H9 (cell line): Measurements from ENCODE around the gene DDX1. TPM values are rescaled to one million over a fixed set of nuclear protein-coding genes. Genes with fewer than 3 reads are reported as not detected.

Experiments
- DNase-seq: peaks from one replicate; pipeline ENCODE4 v3.0.0-alpha.2; 2017
- H2AFZ ChIP-seq: one replicate; pipeline ENCODE4 v1.6.1; 2013; ENCODE audit warnings: mild to moderate bottlenecking, low read length, control low read depth, moderate library complexity
- H2AK5ac ChIP-seq: 2 replicates; pipeline ENCODE4 v1.6.1; 2013; ENCODE audit warnings: low read length, control low read depth, mixed read lengths; ENCODE audit not compliant: insufficient read length
- H2BK120ac ChIP-seq: one replicate; pipeline ENCODE4 v1.6.1; 2013; ENCODE audit warnings: low read depth, mild to moderate bottlenecking, low read length, control low read depth, inconsistent platforms; ENCODE audit not compliant: poor library complexity, severe bottlenecking
- H2BK12ac ChIP-seq: 2 replicates; pipeline ENCODE4 v1.6.1; 2013; ENCODE audit warnings: low read length, control low read depth, mixed read lengths, low read depth; ENCODE audit not compliant: insufficient read length
- H2BK15ac ChIP-seq: 2 replicates; pipeline ENCODE4 v1.6.1; 2013; ENCODE audit warnings: low read depth, low read length, control low read depth
- H2BK20ac ChIP-seq: one replicate; pipeline ENCODE4 v1.6.1; 2013; ENCODE audit warnings: low read depth, mild to moderate bottlenecking, low read length, control low read depth, inconsistent platforms; ENCODE audit not compliant: poor library complexity, severe bottlenecking
- H2BK5ac ChIP-seq: 2 replicates; pipeline ENCODE4 v1.6.1; 2013; ENCODE audit warnings: low read length, control low read depth, mixed read lengths; ENCODE audit not compliant: insufficient read length
- H3K14ac ChIP-seq: 2 replicates; pipeline ENCODE4 v1.6.1; 2013; ENCODE audit warnings: low read length, control low read depth; ENCODE audit not compliant: insufficient read depth
- H3K18ac ChIP-seq: 2 replicates; pipeline ENCODE4 v1.6.1; 2013; ENCODE audit warnings: low read depth, mild to moderate bottlenecking, mixed read lengths, low read length, control low read depth; ENCODE audit not compliant: insufficient read length
- H3K23ac ChIP-seq: 2 replicates; pipeline ENCODE4 v1.6.1; 2013; ENCODE audit warnings: low read length, control low read depth, mixed read lengths, low read depth; ENCODE audit not compliant: insufficient read length
- H3K23me2 ChIP-seq: 2 replicates; pipeline ENCODE4 v1.6.1; 2013; ENCODE audit warnings: low read depth, mild to moderate bottlenecking, mixed read lengths, low read length, control low read depth; ENCODE audit not compliant: insufficient read length, poor library complexity, severe bottlenecking
- H3K27ac ChIP-seq: 2 replicates; pipeline ENCODE4 v1.5.1; 2013; ENCODE audit warnings: low read length, control low read depth, mixed read lengths, low read depth; ENCODE audit not compliant: insufficient read length
- H3K27me3 ChIP-seq: 2 replicates; pipeline ENCODE4 v1.6.1; 2013; ENCODE audit warnings: low read length, control low read depth, inconsistent platforms; ENCODE audit not compliant: insufficient read depth
- H3K4ac ChIP-seq: 2 replicates; pipeline ENCODE4 v1.6.1; 2013; ENCODE audit warnings: low read depth, mild to moderate bottlenecking, control low read depth, inconsistent platforms, low read length, moderate library complexity
- H3K4me1 ChIP-seq: 2 replicates; pipeline ENCODE4 v1.6.1; 2013; ENCODE audit warnings: low read length, control low read depth, inconsistent platforms; ENCODE audit not compliant: insufficient read depth
- H3K4me2 ChIP-seq: 2 replicates; pipeline ENCODE4 v1.6.1; 2013; ENCODE audit warnings: low read length, control low read depth, mixed read lengths; ENCODE audit not compliant: insufficient read length, insufficient read depth
- H3K56ac ChIP-seq: 2 replicates; pipeline ENCODE4 v1.6.1; 2013; ENCODE audit warnings: low read depth, mild to moderate bottlenecking, mixed read lengths, low read length, control low read depth; ENCODE audit not compliant: insufficient read length
- H3K79me1 ChIP-seq: 2 replicates; pipeline ENCODE4 v1.6.1; 2013; ENCODE audit warnings: low read depth, mild to moderate bottlenecking, moderate library complexity, low read length, control low read depth, inconsistent platforms; ENCODE audit not compliant: insufficient read depth, poor library complexity, severe bottlenecking
- H3K79me2 ChIP-seq: 2 replicates; pipeline ENCODE4 v1.6.1; 2013; ENCODE audit warnings: low read length, control low read depth, inconsistent platforms; ENCODE audit not compliant: insufficient read depth
- H3K9ac ChIP-seq: 2 replicates; pipeline ENCODE4 v1.6.1; 2013; ENCODE audit warnings: low read length, control low read depth, mixed read lengths; ENCODE audit not compliant: insufficient read length; ENCODE audit errors: extremely low read depth
- H3K9me3 ChIP-seq: one replicate; pipeline ENCODE4 v1.6.1; 2013; ENCODE audit warnings: low read depth, low read length, inconsistent platforms; ENCODE audit not compliant: control insufficient read depth
- H3T11ph ChIP-seq: one replicate; pipeline ENCODE4 v1.6.1; 2013; ENCODE audit warnings: mild to moderate bottlenecking, low read length, control low read depth, inconsistent platforms
- H4K20me1 ChIP-seq: one replicate; pipeline ENCODE4 v1.6.1; 2013; ENCODE audit not compliant: control insufficient read depth, insufficient read length, insufficient read depth
- H4K5ac ChIP-seq: 2 replicates; pipeline ENCODE4 v1.6.1; 2013; ENCODE audit warnings: low read depth, mild to moderate bottlenecking, mixed read lengths, low read length, control low read depth; ENCODE audit not compliant: insufficient read length
- H4K8ac ChIP-seq: replicated peaks from 2 replicates; pipeline ENCODE4 v1.6.1; 2013; ENCODE audit warnings: low read length, control low read depth, mixed read lengths, low read depth; ENCODE audit not compliant: insufficient read length
- H4K91ac ChIP-seq: 2 replicates; pipeline ENCODE4 v1.6.1; 2013; ENCODE audit warnings: low read depth, mild to moderate bottlenecking, moderate library complexity, mixed read lengths, low read length, control low read depth; ENCODE audit not compliant: insufficient read length
- H3K27ac Mint-ChIP-seq, 3 experiments: 2 replicates in 2 of 3; 3 replicates in 1 of 3; pipeline ENCODE4 v1.8.0; 2020 to 2021; ENCODE audit warnings: mixed read lengths in 3 of 3, mild to moderate bottlenecking in 1 of 3, moderate library complexity in 1 of 3
- H3K27me3 Mint-ChIP-seq: 2 replicates; pipeline ENCODE4 v1.8.0; 2021; ENCODE audit warnings: low read depth, mild to moderate bottlenecking, moderate library complexity, mixed read lengths
- H3K36me3 Mint-ChIP-seq, 3 experiments: 2 replicates in 2 of 3; 3 replicates in 1 of 3; pipeline ENCODE4 v1.8.0; 2020 to 2021; ENCODE audit warnings: low read depth in 3 of 3, mixed read lengths in 3 of 3; ENCODE audit not compliant: insufficient read depth in 1 of 3
- H3K4me1 Mint-ChIP-seq, 2 experiments: 2 replicates each; pipeline ENCODE4 v1.8.0; 2020; ENCODE audit warnings: mixed read lengths in 2 of 2
- H3K4me3 Mint-ChIP-seq, 2 experiments: 2 replicates in 1 of 2; 3 replicates in 1 of 2; pipeline ENCODE4 v1.8.0; 2020 to 2021; ENCODE audit warnings: mild to moderate bottlenecking in 2 of 2, mixed read lengths in 2 of 2, moderate library complexity in 1 of 2
- H3K9me3 Mint-ChIP-seq, 2 experiments: 2 replicates in 1 of 2; 3 replicates in 1 of 2; pipeline ENCODE4 v1.8.0; 2020; ENCODE audit warnings: mild to moderate bottlenecking in 2 of 2, mixed read lengths in 2 of 2, moderate library complexity in 1 of 2
- CTCF ChIP-seq: fragments of 200-600 bp; sonication (generic); conservative IDR thresholded peaks from 3 replicates; pipeline ENCODE4 v1.8.0; 2021; ENCODE audit warnings: antibody characterized with exemption, mild to moderate bottlenecking
- WGBS: extraction: QIAGEN DNeasy Blood & Tissue Kit; methylation state at CpG from one replicate; pipeline ENCODE4 v1.1.7; 2013; ENCODE audit warnings: missing lambda C conversion rate, low lambda C conversion rate, mixed read lengths; ENCODE audit not compliant: insufficient read length; ENCODE audit errors: extremely low coverage; 5-methylcytosine and 5-hydroxymethylcytosine counted together
- total RNA-seq: library from RNA; stranded (reverse); gene quantifications from 2 replicates; pipeline ENCODE4 v1.2.1, GENCODE V29; 2021

Gene DDX1
- total RNA-seq, 1 experiment from 2014 or later, result 120 TPM

DNA sequence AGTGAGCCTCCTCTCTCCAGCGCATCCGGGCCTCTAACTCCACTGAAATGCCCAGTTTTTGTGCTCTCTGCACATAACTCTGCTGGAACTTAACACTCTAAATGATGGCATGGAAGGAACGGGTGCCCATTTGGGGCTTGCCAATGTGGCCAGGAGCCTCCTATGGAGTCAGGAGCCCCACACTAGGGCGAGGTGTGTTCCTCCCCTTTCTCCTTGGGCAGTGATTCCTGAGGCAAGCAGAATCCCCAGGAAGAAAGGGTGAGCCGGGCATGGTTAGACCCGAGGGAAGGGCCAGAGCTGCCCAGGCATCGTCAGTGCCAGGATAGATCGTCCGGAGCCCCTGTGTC is 63.0 kb downstream of the DDX1 start:
- no peak overlapping the region for H4K5ac ChIP-seq
- no CpG with 5 or more reads among the region's 9 CpGs for WGBS
- no peak overlapping the region for H4K8ac ChIP-seq
- Mint-ChIP-seq H3K4me3 (no peak overlapping the region), H3K27ac (no peak overlapping the region), H3K36me3 (no peaks in the 10 kb centered on the region; a peak in 1 of 7 replicates), H3K9me3 (no peaks in the 10 kb centered on the region), H3K4me1 (peaks cover 5 to 7% of the 10 kb centered on the region in 2 experiments), H3K27me3 (peaks cover 5% of the 10 kb centered on the region)
- H3K23ac ChIP-seq, result no peak overlapping the region
- H3K79me2 ChIP-seq, result no peaks in the 10 kb centered on the region
- no peak for DNase-seq
- H3K23me2 ChIP-seq, result no peaks in the 10 kb centered on the region
- no peak for TF ChIP-seq CTCF
- no peak overlapping the region for H3K9ac ChIP-seq
- H3K4me1 ChIP-seq, result no peaks in the 10 kb centered on the region
- H3K56ac ChIP-seq, result no peak overlapping the region
- H2AFZ ChIP-seq, result no peak overlapping the region
- H2BK5ac ChIP-seq, result no peak overlapping the region
- H3K27me3 ChIP-seq, result no peaks in the 10 kb centered on the region
- H2BK120ac ChIP-seq, result no peak overlapping the region
- H3T11ph ChIP-seq, result no peak overlapping the region
- no peak overlapping the region for H2BK12ac ChIP-seq
- no peaks in the 10 kb centered on the region for H3K79me1 ChIP-seq
- no peak overlapping the region for H2BK20ac ChIP-seq
- H4K20me1 ChIP-seq, result no peaks in the 10 kb centered on the region
- H2AK5ac ChIP-seq, result no peak overlapping the region
- no peak overlapping the region for H3K14ac ChIP-seq
- no peak overlapping the region for H3K4ac ChIP-seq
- no peak overlapping the region for H3K18ac ChIP-seq
- no peak overlapping the region for H3K27ac ChIP-seq
- H2BK15ac ChIP-seq, result no peak overlapping the region
- no peak overlapping the region for H4K91ac ChIP-seq
- no peak overlapping the region for H3K4me2 ChIP-seq
- no peaks in the 10 kb centered on the region for H3K9me3 ChIP-seq
